ENCODE data around the gene LILRA2. TPM values are rescaled to one million over a fixed set of nuclear protein-coding genes. Genes with fewer than 3 reads are reported as not detected.
"Not testable (repeated sequence)": the region's sequence is repeated elsewhere in the genome, so short reads cannot be mapped to it uniquely, and the experiment has no call there.

LILRA2 gene
- total and polyA plus RNA-seq, 2 experiments from 2014 or later, result not detected

DNA sequence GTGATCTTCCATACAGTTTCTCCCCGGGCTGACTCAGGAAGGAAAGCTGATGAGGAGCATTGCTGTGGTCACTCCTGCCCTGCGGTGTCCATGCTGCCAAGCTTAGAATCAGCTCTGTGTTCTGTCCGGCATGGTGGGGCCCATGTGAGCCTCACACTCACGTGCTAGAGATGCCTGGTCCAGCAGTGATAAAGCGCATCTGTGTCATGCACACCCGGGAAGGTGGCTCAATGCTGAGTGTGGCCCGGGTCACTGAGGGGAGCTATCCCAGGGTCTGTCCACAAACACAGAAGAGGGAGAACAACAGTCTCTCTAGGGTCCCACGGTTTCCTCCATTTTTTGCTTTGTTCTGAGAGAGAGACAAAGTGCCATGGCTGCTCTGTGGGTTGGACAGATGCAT is 53.2 kb downstream of the LILRA2 start:
- no peak for DNase-seq
- Histone ChIP-seq H3K4me2 (ENCODE audit: unreplicated experiment) (no peak overlapping the region), H3K9ac (no peak overlapping the region), H3F3A (ENCODE audit: insufficient read depth) (no peaks in the 10 kb centered on the region), H4K20me1 (ENCODE audit: insufficient read depth) (no peaks in the 10 kb centered on the region), H3K36me3 (ENCODE audit: low read depth) (no peaks in the 10 kb centered on the region), H3K79me2 (ENCODE audit: insufficient read depth) (no peaks in the 10 kb centered on the region), H3K9me3 (ENCODE audit: low read depth) (no peaks in the 10 kb centered on the region), H3K27me3 (replicated peaks; ENCODE audit: insufficient read depth) (no peaks in the 10 kb centered on the region), H3K4me1 (ENCODE audit: insufficient read depth) (no peaks in the 10 kb centered on the region), H3K27ac (no peak overlapping the region), H3K4me3 (no peak overlapping the region), H2AFZ (no peak overlapping the region), H3K9me2 (ENCODE audit: insufficient read depth) (no peaks in the 10 kb centered on the region)
- no peak for TF ChIP-seq EZH2phosphoT487 (IDR thresholded peaks at IDR 0.05; ENCODE audit: insufficient read depth, low read depth)
- TF ChIP-seq EZH2 (IDR thresholded peaks at IDR 0.05; ENCODE audit: insufficient read depth, poor library complexity, severe bottlenecking), result no peak
- WGBS, 2 experiments (ENCODE audit: low coverage in 1 of 2, low lambda C conversion rate in 2 of 2, missing lambda C conversion rate in 2 of 2), result 14 to 18% methylated on average over 8 of the region's 8 CpGs
- in situ Hi-C loops (cut with MboI), result no loop called here

GRCh38 chr19:54627912-54628311 is 54.3 kb downstream of the LILRA2 start:
- H3K9me2 ChIP-seq (ENCODE audit: insufficient read depth); H2AFZ ChIP-seq; H3K4me3 ChIP-seq; H3K79me2 ChIP-seq (ENCODE audit: insufficient read depth); H3K36me3 ChIP-seq (ENCODE audit: low read depth); H3K27ac ChIP-seq; in situ Hi-C loops (cut with MboI); H3K9me3 ChIP-seq (ENCODE audit: low read depth); DNase-seq; H3K9ac ChIP-seq; H3K4me2 ChIP-seq (ENCODE audit: unreplicated experiment); H4K20me1 ChIP-seq (ENCODE audit: insufficient read depth); H3F3A ChIP-seq (ENCODE audit: insufficient read depth); H3K27me3 ChIP-seq (replicated peaks; ENCODE audit: insufficient read depth); H3K4me1 ChIP-seq (ENCODE audit: insufficient read depth): not testable (repeated sequence)
- 4 to 11% methylated on average over 4 of the region's 4 CpGs for WGBS, 2 experiments (ENCODE audit: low coverage in 1 of 2, low lambda C conversion rate in 2 of 2, missing lambda C conversion rate in 2 of 2)

DNA sequence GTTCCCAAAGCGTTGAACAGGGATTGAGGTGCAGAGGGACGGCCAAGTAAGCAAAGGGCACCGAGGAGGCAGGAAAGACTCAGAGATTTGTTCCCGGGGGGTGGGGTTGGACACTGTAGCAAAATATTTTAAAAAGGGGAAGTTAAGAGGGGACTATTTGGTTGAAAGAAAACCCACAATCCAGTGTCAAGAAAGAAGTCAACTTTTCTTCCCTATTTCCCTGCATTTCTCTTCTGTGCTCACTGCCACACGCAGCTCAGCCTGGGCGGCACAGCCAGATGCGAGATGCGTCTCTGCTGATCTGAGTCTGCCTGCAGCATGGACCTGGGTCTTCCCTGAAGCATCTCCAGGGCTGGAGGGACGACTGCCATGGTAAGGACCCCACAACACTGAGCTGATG is 56.7 kb downstream of the LILRA2 start, which contains the start of gene LILRB1:
LILRB1 (plus strand) TSS at position 223 of the 400 bp plus-strand sequence. CDS start 590 bp downstream, outside the sequence.
- in situ Hi-C loops (cut with MboI); H3K4me3 ChIP-seq; DNase-seq; H2AFZ ChIP-seq; H3K4me2 ChIP-seq (ENCODE audit: unreplicated experiment); H3F3A ChIP-seq (ENCODE audit: insufficient read depth); H3K9me3 ChIP-seq (ENCODE audit: low read depth); H3K9ac ChIP-seq; H3K36me3 ChIP-seq (ENCODE audit: low read depth); H3K9me2 ChIP-seq (ENCODE audit: insufficient read depth); H3K27ac ChIP-seq; H3K79me2 ChIP-seq (ENCODE audit: insufficient read depth); H3K4me1 ChIP-seq (ENCODE audit: insufficient read depth); H4K20me1 ChIP-seq (ENCODE audit: insufficient read depth); H3K27me3 ChIP-seq (replicated peaks; ENCODE audit: insufficient read depth): not testable (repeated sequence)
- 34 to 38% methylated on average over 9 of the region's 9 CpGs for WGBS, 2 experiments (ENCODE audit: low coverage in 1 of 2, low lambda C conversion rate in 2 of 2, missing lambda C conversion rate in 2 of 2)

- DNase-seq, result no peak
- Histone ChIP-seq H2AFZ (no peak overlapping the region), H3K9ac (no peak overlapping the region), H3K27ac (no peak overlapping the region), H4K20me1 (ENCODE audit: insufficient read depth) (no peaks in the 10 kb centered on the region), H3F3A (ENCODE audit: insufficient read depth) (no peaks in the 10 kb centered on the region), H3K9me2 (ENCODE audit: insufficient read depth) (no peaks in the 10 kb centered on the region), H3K79me2 (ENCODE audit: insufficient read depth) (no peaks in the 10 kb centered on the region), H3K4me2 (ENCODE audit: unreplicated experiment) (no peak overlapping the region), H3K27me3 (replicated peaks; ENCODE audit: insufficient read depth) (no peaks in the 10 kb centered on the region), H3K9me3 (ENCODE audit: low read depth) (no peaks in the 10 kb centered on the region), H3K4me1 (ENCODE audit: insufficient read depth) (no peaks in the 10 kb centered on the region), H3K36me3 (ENCODE audit: low read depth) (no peaks in the 10 kb centered on the region), H3K4me3 (no peak overlapping the region)
- WGBS, 2 experiments (ENCODE audit: low coverage in 1 of 2, low lambda C conversion rate in 2 of 2, missing lambda C conversion rate in 2 of 2), result 16 to 19% methylated on average over 6 of the region's 6 CpGs
- in situ Hi-C loops (cut with MboI), result no loop called here
- TF ChIP-seq EZH2 (IDR thresholded peaks at IDR 0.05; ENCODE audit: insufficient read depth, poor library complexity, severe bottlenecking) (no peak), EZH2phosphoT487 (IDR thresholded peaks at IDR 0.05; ENCODE audit: insufficient read depth, low read depth) (no peak)
These were observed 57.2 kb downstream of the LILRA2 start for GRCh38 chr19:54630782-54631181.

DNA sequence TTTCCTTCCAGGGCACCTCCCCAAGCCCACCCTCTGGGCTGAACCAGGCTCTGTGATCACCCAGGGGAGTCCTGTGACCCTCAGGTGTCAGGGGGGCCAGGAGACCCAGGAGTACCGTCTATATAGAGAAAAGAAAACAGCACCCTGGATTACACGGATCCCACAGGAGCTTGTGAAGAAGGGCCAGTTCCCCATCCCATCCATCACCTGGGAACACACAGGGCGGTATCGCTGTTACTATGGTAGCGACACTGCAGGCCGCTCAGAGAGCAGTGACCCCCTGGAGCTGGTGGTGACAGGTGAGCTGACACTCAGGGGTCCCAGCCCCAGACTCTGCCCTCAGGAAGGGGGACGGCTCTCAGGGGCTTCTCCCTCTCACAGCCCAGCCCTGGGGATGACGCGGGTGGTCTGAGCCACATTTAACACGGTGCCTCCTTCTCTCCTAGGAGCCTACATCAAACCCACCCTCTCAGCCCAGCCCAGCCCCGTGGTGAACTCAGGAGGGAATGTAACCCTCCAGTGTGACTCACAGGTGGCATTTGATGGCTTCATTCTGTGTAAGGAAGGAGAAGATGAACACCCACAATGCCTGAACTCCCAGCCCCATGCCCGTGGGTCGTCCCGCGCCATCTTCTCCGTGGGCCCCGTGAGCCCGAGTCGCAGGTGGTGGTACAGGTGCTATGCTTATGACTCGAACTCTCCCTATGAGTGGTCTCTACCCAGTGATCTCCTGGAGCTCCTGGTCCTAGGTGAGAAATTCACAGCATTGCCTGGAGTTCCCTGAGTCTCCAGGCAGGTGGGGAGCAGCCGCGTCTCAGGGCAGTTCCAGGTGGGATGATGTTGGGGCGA is 58.1 kb downstream of the LILRA2 start:
- H3K4me2 ChIP-seq (ENCODE audit: unreplicated experiment); H3F3A ChIP-seq (ENCODE audit: insufficient read depth); H3K9ac ChIP-seq; H2AFZ ChIP-seq; H3K27me3 ChIP-seq (replicated peaks; ENCODE audit: insufficient read depth); H3K9me2 ChIP-seq (ENCODE audit: insufficient read depth); DNase-seq; in situ Hi-C loops (cut with MboI); H3K79me2 ChIP-seq (ENCODE audit: insufficient read depth); H3K4me3 ChIP-seq; H3K27ac ChIP-seq; H3K4me1 ChIP-seq (ENCODE audit: insufficient read depth); H3K36me3 ChIP-seq (ENCODE audit: low read depth); H3K9me3 ChIP-seq (ENCODE audit: low read depth); H4K20me1 ChIP-seq (ENCODE audit: insufficient read depth): not testable (repeated sequence)
- 45 to 47% methylated on average over 22 to 23 of the region's 23 CpGs for WGBS, 2 experiments (ENCODE audit: low coverage in 1 of 2, low lambda C conversion rate in 2 of 2, missing lambda C conversion rate in 2 of 2)

DNA sequence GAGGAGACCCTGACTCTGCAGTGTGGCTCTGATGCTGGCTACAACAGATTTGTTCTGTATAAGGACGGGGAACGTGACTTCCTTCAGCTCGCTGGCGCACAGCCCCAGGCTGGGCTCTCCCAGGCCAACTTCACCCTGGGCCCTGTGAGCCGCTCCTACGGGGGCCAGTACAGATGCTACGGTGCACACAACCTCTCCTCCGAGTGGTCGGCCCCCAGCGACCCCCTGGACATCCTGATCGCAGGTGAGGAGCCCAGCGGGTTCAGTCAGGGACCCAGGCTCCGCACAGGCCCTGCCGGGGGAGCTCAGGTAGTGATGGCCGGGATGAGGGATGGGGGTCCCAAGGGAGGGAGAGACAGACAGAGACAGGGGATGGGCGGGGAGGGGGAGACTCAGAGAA is 58.9 kb downstream of the LILRA2 start:
- H3K9me2 ChIP-seq (ENCODE audit: insufficient read depth); DNase-seq; H2AFZ ChIP-seq; H3K4me1 ChIP-seq (ENCODE audit: insufficient read depth); H3K4me3 ChIP-seq; H3K36me3 ChIP-seq (ENCODE audit: low read depth); H3K9ac ChIP-seq; in situ Hi-C loops (cut with MboI); H3K27ac ChIP-seq; H3F3A ChIP-seq (ENCODE audit: insufficient read depth); H3K27me3 ChIP-seq (replicated peaks; ENCODE audit: insufficient read depth); H3K9me3 ChIP-seq (ENCODE audit: low read depth); H3K79me2 ChIP-seq (ENCODE audit: insufficient read depth); H4K20me1 ChIP-seq (ENCODE audit: insufficient read depth); H3K4me2 ChIP-seq (ENCODE audit: unreplicated experiment): not testable (repeated sequence)
- WGBS, 2 experiments (ENCODE audit: low coverage in 1 of 2, low lambda C conversion rate in 2 of 2, missing lambda C conversion rate in 2 of 2), result 33 to 36% methylated on average over 12 to 16 of the region's 16 CpGs

Data from GM23248 (cell line).